Peyer's patch (tissue), 4 donors: ENCODE measurements around the gene PASK.

Experiments
- CTCF ChIP-seq, 6 experiments: fragments of 450-650 bp in 4 of 6; fragments of 200-600 bp in 2 of 6; sonication (generic) in 1 of 6; IDR thresholded peaks; one replicate each; pipeline ENCODE4 v1.5.1; 2017 to 2019; ENCODE audit warnings: antibody characterized with exemption in 6 of 6, mild to moderate bottlenecking in 3 of 6, moderate library complexity in 1 of 6
- POLR2A ChIP-seq, 2 donors: fragments of 450-650 bp; IDR thresholded peaks; one replicate each; pipeline ENCODE4 v1.5.1; 2017; ENCODE audit warnings: antibody characterized with exemption in 2 of 2, mild to moderate bottlenecking in 2 of 2, moderate library complexity in 2 of 2

GRCh38 chr2:241091201-241091600 lies 58.1 kb downstream of the PASK start:
- TF ChIP-seq CTCF (IDR thresholded peaks at IDR 0.05): no peak
- no peak for TF ChIP-seq POLR2A (IDR thresholded peaks at IDR 0.05)
